CD4-positive, CD25-positive, alpha-beta regulatory T cell (primary cell): ENCODE results near the gene CYSRT1. TPM values are rescaled to one million over a fixed set of nuclear protein-coding genes. Genes with fewer than 3 reads are reported as not detected.

Experiments used
- ATAC-seq, 2 donors: fragments of 150-1000 bp; cut with Tn5 transposase; one replicate each; pipeline ENCODE4 v1.10.0; 2021; ENCODE audit warnings: low read depth in 2 of 2, moderate number of reproducible peaks in 2 of 2, moderate library complexity in 1 of 2
- DNase-seq, 3 donors: peaks; one replicate each; pipeline versions ENCODE4 v3.0.0 to v3.0.0-alpha.2; 2012 to 2022; ENCODE audit warnings: mixed read lengths in 1 of 3
- H3K27ac ChIP-seq: one replicate; pipeline ENCODE4 v1.7.0; 2013; ENCODE audit warnings: mild to moderate bottlenecking, low read length; ENCODE audit not compliant: insufficient read depth, poor library complexity, severe bottlenecking
- H3K27me3 ChIP-seq: one replicate; pipeline ENCODE4 v1.7.0; 2013; ENCODE audit warnings: low read length; ENCODE audit not compliant: control insufficient read depth, insufficient read depth
- H3K36me3 ChIP-seq: one replicate; pipeline ENCODE4 v1.7.0; 2013; ENCODE audit warnings: mild to moderate bottlenecking, low read length, moderate library complexity; ENCODE audit not compliant: control insufficient read depth, insufficient read depth
- H3K4me1 ChIP-seq: 2 replicates; pipeline ENCODE4 v1.7.0; 2013; ENCODE audit warnings: mild to moderate bottlenecking, low read length; ENCODE audit not compliant: insufficient read depth, control insufficient read depth, poor library complexity, severe bottlenecking
- H3K4me3 ChIP-seq: one replicate; pipeline ENCODE4 v1.7.0; 2013; ENCODE audit warnings: low read depth, mild to moderate bottlenecking, low read length, moderate library complexity
- H3K9me3 ChIP-seq, 2 experiments: 1 replicate in 1 of 2; 2 replicates in 1 of 2; pipeline ENCODE4 v1.7.0; 2013; ENCODE audit warnings: low read length in 2 of 2, mild to moderate bottlenecking in 1 of 2, moderate library complexity in 1 of 2; ENCODE audit not compliant: control insufficient read depth in 2 of 2
- H3K27ac Mint-ChIP-seq, 3 donors: one replicate each; pipeline ENCODE4 v1.8.0; 2020 to 2022; ENCODE audit warnings: mild to moderate bottlenecking in 3 of 3, mixed read lengths in 3 of 3, moderate library complexity in 2 of 3
- H3K27me3 Mint-ChIP-seq: one replicate; pipeline ENCODE4 v1.8.0; 2022; ENCODE audit warnings: mild to moderate bottlenecking, mixed read lengths
- H3K36me3 Mint-ChIP-seq: one replicate; pipeline ENCODE4 v1.8.0; 2020; ENCODE audit warnings: mixed read lengths
- H3K4me1 Mint-ChIP-seq, 4 donors: one replicate each; pipeline ENCODE4 v1.8.0; 2020 to 2022; ENCODE audit warnings: mixed read lengths in 4 of 4, mild to moderate bottlenecking in 1 of 4
- H3K4me3 Mint-ChIP-seq, 4 donors: one replicate each; pipeline ENCODE4 v1.8.0; 2020 to 2022; ENCODE audit warnings: mild to moderate bottlenecking in 4 of 4, mixed read lengths in 4 of 4, moderate library complexity in 3 of 4
- H3K9me3 Mint-ChIP-seq, 7 donors: one replicate each; pipeline ENCODE4 v1.8.0; 2020 to 2022; ENCODE audit warnings: mixed read lengths in 7 of 7, mild to moderate bottlenecking in 3 of 7, moderate library complexity in 2 of 7
- polyA plus RNA-seq, 4 donors: library from polyadenylated mRNA; unstranded; fragments of 300-500 nt; fragmentation: Illumina TruSeq; gene quantifications; one replicate each; pipeline ENCODE4 v1.2.3, GENCODE V29; 2021
- total RNA-seq: library from RNA; stranded (reverse); gene quantifications from one replicate; pipeline ENCODE4 v1.2.3, GENCODE V29; 2022

Gene CYSRT1
- total and polyA plus RNA-seq, 5 donors from 2014 or later: not detected

DNA sequence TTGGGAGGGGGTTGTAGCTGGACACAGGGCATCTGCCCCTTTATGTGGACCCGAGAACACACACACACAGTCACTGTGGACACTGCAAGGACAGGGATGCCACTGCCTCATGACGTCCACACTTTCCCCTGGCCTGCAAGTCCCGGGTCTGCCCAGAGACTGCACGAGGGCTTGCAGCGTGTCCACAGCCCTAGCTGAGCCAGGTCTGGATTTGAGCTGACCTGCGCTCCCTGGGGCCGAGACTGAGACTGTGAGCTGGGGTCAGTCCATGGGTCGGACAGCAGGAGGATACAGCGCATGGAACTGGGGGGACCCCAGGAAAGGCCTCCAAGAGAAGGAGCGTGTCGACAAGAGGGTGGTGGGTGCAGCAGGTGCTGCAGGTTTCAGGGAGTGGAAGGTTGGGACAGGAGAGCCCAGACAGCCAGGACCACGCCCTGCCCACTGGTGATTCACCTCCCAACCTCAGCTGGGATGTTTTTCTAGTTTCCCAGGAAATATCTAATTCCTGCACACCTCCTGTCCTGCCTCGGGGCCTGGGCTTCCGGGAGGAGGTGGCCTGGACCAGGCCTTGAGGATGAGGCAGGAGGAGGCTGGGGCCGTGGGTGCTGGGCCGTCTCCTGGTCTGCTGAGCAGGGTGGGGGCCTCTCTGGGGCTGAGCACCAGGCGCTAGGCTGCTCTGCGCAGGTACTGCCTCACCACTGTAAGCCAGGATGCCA, 1.5 kb downstream of the CYSRT1 start:
- Histone ChIP-seq H3K4me1 (peaks cover 21% of the 10 kb centered on the region), H3K27me3 (no peaks in the 10 kb centered on the region), H3K36me3 (no peaks in the 10 kb centered on the region), H3K27ac (no peak overlapping the region), H3K9me3 (no peaks in the 10 kb centered on the region), H3K4me3 (no peak overlapping the region)
- H3K9me3 Mint-ChIP-seq: no peaks in the 10 kb centered on the region
- H3K27ac Mint-ChIP-seq: no peak overlapping the region
- no peaks in the 10 kb centered on the region for H3K36me3 Mint-ChIP-seq
- H3K27me3 Mint-ChIP-seq: peaks cover 5% of the 10 kb centered on the region
- DNase-seq (no peak), ATAC-seq (no peak)
- H3K4me3 Mint-ChIP-seq: peak overlapping the region in 1 of 4 donors; percentile 32
- H3K4me1 Mint-ChIP-seq: peaks cover 0 to 13% (median 7%) of the 10 kb centered on the region in 4 donors

DNA sequence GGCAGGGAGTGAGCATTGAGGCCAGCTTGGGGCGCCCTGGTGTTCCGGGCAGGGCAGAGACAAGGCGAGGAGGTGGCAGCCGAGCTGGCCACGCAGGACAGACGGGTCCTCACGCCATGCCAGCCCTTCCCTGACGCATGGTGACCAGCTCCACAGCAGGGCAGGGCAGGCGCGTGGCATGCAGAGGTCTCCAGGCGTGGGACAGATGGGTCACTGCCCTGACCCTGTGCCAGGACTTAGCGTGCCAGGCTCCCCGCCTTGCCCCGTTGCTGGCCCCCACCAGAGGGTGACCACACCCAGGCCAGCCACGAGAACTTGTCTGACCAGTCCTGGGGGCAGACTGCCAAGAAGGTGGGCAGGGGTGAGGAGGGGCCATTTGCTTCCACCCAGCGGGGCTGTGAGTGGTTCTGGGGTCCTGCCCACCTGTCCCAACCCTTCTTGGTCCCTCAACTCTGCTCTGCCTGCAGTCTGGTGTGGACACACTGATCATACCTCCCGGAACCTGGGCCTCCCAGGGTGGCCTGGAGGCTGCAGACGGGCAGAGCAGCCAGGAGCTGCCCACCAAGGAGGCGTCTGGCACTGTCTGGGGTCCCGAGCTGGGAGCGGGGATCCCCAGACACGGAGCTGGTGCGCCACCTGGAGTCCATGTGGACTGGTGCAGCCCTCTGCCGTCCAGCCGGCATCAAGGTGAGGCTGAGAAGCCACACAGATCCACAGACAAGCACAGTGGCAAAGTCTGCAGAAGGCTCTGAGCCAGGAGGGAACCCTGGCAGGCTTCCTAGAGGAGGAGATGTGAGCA, 2.3 kb downstream of the CYSRT1 start, which contains the start of gene RNF224:
RNF224 (plus strand) TSS at position 449 of the 799 bp plus-strand sequence. CDS start 834 bp downstream, outside the sequence.
- Histone ChIP-seq H3K36me3 (no peaks in the 10 kb centered on the region), H3K27me3 (no peaks in the 10 kb centered on the region), H3K27ac (no peak within 1 kb of the TSS), H3K4me1 (peaks cover 20% of the 10 kb centered on the region), H3K9me3 (no peaks in the 10 kb centered on the region), H3K4me3 (no peak within 1 kb of the TSS)
- Mint-ChIP-seq H3K27me3 (peaks cover 5% of the 10 kb centered on the region), H3K4me3 (peak within 1 kb of the TSS in 1 of 4 donors; percentile 25), H3K36me3 (no peaks in the 10 kb centered on the region), H3K4me1 (peaks cover 0 to 13% (median 7%) of the 10 kb centered on the region in 4 donors), H3K27ac (peak within 1 kb of the TSS in 2 of 3 donors; percentile 23 to 96), H3K9me3 (no peaks in the 10 kb centered on the region)
- DNase-seq (peak; percentile 66 to 78 (median 77)), ATAC-seq (peak in 1 of 2 donors; percentile 28)

DNA sequence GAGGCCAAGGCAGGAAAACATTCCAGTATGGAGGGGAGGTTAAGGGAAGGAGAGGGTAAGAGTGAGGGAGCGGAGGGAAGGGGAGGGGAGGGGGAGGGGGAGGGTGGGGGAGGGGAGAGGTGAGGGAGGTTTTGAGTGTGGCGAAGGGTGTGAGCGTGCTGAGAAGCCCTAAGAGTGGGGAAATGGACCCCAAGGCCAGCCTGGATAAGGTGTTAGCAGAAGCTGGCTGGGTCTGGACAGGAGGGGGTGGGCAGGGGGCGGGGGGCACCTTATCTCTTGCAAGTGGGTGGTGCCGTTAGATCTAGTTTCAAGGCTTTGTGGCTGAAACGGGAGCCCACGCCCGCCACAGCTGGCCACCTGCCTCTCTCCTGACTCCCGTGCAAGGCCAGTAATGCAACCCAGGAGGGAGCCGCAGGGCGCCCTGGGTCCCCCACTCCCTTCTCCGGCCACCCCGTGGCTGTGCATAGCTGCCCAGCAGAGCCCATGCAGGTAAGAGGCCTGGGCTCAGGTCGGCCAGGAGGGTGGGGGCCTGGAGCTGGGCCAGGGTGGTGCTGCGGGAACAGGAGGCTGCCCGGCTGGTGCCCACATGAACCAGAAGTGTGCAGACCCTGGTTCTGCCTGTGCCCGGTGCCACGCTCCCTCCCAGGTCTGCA, 3.0 kb downstream of the CYSRT1 start:
- DNase-seq (no peak), ATAC-seq (no peak)
- Histone ChIP-seq H3K4me3 (no peak overlapping the region), H3K27ac (no peak overlapping the region), H3K4me1 (peaks cover 12% of the 10 kb centered on the region), H3K36me3 (no peaks in the 10 kb centered on the region), H3K9me3 (no peaks in the 10 kb centered on the region), H3K27me3 (no peaks in the 10 kb centered on the region)
- no peak overlapping the region for H3K4me3 Mint-ChIP-seq
- H3K27ac Mint-ChIP-seq: peak overlapping the region in 2 of 3 donors; percentile 23 to 96
- H3K4me1 Mint-ChIP-seq: peaks cover 0 to 12% (median 6%) of the 10 kb centered on the region in 4 donors
- no peaks in the 10 kb centered on the region for H3K36me3 Mint-ChIP-seq
- peaks cover 5% of the 10 kb centered on the region for H3K27me3 Mint-ChIP-seq
- H3K9me3 Mint-ChIP-seq: no peaks in the 10 kb centered on the region

DNA sequence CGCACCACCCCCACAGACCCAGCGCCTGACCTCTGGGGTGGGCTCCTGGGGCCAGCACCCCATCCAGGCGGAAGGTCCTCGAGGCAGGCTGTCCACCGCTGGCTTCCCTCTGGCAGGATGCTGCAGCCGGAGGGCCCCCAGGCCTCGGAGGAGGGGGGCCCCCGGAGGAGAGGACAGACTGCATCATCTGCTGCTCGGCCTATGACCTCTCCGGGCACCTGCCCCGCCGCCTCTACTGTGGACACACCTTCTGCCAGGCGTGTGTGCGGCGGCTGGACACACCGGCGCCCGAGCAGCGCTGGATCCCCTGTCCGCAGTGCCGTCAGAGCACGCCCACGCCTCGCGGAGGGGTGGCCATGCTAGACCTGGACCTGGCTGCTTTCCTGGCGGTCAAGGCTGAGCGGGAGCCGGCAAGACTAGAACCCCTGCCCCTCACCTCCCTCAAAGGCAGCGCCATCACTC, 3.6 kb downstream of the CYSRT1 start:
- ATAC-seq: no peak
- no peak overlapping the region for H3K27ac Mint-ChIP-seq

DNA sequence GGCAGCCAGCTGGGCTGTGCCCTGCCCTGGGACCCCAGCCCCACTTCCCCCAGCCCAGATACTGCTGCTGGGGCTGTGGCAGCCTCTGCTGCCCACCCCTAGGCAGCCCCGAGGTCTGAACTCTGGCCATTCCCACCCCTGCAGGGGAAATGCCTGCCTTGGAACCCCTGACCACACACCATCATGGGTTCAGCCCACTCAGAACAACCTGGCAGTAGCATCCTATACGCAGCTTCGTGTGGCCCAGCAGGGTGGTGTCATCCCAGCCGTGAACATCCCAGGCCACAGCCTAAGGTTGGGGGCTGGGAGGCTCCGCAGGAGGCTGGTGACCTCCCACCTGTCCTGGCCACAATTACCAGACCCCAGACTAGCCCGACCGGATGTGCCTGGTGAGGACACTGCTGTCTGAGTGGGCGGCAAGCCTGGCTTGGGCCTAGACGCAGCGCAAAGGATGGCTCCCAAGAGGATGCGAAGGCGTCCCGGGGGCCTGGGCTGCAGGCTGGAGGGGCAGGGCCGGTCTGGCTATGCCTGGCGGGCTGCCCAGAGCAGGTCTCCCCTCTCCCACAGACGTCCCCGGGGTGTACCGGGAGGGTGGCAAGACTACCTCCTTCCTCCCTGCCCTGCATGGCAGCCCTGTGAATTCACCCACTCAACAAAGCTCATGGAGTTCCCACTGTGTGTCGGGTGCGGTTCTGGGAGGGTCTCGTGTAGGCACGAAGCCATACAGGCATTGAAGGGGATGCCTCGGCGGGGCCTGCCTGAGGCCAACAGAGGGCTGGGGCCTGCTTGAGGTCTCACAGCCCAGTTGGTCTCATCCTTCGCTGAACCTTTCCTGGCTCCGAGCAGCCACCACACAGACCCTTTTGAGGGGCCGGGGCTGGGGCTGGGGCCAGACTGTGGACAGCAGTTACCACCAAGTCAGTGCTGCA, 4.3 kb downstream of the CYSRT1 start:
- no peak for DNase-seq
- H3K9me3 ChIP-seq: no peaks in the 10 kb centered on the region
- Mint-ChIP-seq H3K4me3 (no peak overlapping the region), H3K9me3 (no peaks in the 10 kb centered on the region), H3K4me1 (peaks cover 0 to 6% (median 3%) of the 10 kb centered on the region in 4 donors), H3K27ac (no peak overlapping the region), H3K27me3 (peaks cover 5% of the 10 kb centered on the region), H3K36me3 (no peaks in the 10 kb centered on the region)
- H3K27ac ChIP-seq: no peak overlapping the region
- H3K4me1 ChIP-seq: peaks cover 4% of the 10 kb centered on the region
- H3K27me3 ChIP-seq: no peaks in the 10 kb centered on the region
- H3K36me3 ChIP-seq: no peaks in the 10 kb centered on the region
- no peak overlapping the region for H3K4me3 ChIP-seq
- no peak for ATAC-seq

More for the DNA sequence above, 3.6 kb downstream of the CYSRT1 start:
- DNase-seq: no peak
- Histone ChIP-seq H3K4me1 (peaks cover 10% of the 10 kb centered on the region), H3K27ac (no peak overlapping the region), H3K36me3 (no peaks in the 10 kb centered on the region), H3K9me3 (no peaks in the 10 kb centered on the region), H3K4me3 (no peak overlapping the region), H3K27me3 (no peaks in the 10 kb centered on the region)
- Mint-ChIP-seq H3K4me3 (no peak overlapping the region), H3K27me3 (peaks cover 5% of the 10 kb centered on the region), H3K4me1 (peaks cover 0 to 8% (median 5%) of the 10 kb centered on the region in 4 donors), H3K36me3 (no peaks in the 10 kb centered on the region), H3K9me3 (no peaks in the 10 kb centered on the region)

DNA sequence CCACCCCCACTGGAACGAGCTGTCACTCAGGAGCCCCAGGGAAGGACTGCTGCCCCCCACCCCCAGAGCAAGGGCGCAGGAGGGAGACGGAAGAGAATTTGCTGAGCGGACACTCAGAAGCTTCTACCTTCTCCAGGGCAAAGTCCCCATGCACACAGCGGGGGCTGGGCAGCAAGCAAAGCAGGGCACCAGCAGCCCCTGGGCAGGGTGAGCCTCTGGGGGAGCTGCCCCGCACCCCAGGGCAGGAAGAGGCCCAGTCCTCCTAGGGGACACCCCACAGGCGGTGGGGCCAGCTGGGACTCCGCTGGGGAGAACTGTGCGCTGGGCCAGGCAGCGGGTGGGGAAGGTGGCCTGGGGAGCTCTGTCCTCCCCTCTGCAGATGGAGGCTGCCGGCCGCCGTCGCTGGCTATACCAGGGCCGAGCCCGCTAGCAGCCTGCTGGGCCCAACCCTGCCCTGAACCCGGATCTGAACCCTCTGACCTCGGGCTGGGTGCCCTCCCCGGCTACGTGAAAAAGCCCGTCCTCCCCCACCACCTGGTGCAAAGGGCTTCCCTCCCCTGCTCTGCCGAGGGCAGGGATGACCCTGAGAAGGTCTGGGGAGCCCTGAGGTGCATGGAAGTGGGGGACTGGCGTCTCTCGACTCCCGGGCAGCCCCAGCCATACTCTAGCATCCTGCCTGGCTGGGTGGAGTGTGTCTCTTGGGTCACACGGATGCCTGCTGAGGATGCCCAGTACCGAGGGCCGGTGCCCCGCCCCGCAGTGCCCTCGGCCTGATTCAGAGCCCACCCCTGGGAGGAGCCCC, 5.1 kb downstream of the CYSRT1 start:
- Histone ChIP-seq H3K36me3 (no peaks in the 10 kb centered on the region), H3K4me3 (no peak overlapping the region), H3K27ac (no peak overlapping the region), H3K9me3 (no peaks in the 10 kb centered on the region), H3K4me1 (peaks cover 4% of the 10 kb centered on the region), H3K27me3 (no peaks in the 10 kb centered on the region)
- DNase-seq (no peak), ATAC-seq (no peak)
- peaks cover 0 to 6% (median 3%) of the 10 kb centered on the region in 4 donors for H3K4me1 Mint-ChIP-seq
- H3K9me3 Mint-ChIP-seq: no peaks in the 10 kb centered on the region
- H3K27ac Mint-ChIP-seq: no peak overlapping the region
- H3K27me3 Mint-ChIP-seq: peaks cover 5% of the 10 kb centered on the region
- H3K36me3 Mint-ChIP-seq: no peaks in the 10 kb centered on the region
- H3K4me3 Mint-ChIP-seq: no peak overlapping the region
